HG03135 (cell line): Measurements from ENCODE around the gene ATF6B.
"Not testable (repeated sequence)": the region's sequence is repeated elsewhere in the genome, so short reads cannot be mapped to it uniquely, and the experiment has no call there.

Source experiments
- ATAC-seq: cut with Tn5 transposase; IDR thresholded peaks from one replicate; pipeline ENCODE4 v1.9.1; 2021; ENCODE audit warnings: mild to moderate bottlenecking, moderate library complexity; ENCODE audit not compliant: unreplicated experiment

ATF6B gene

DNA sequence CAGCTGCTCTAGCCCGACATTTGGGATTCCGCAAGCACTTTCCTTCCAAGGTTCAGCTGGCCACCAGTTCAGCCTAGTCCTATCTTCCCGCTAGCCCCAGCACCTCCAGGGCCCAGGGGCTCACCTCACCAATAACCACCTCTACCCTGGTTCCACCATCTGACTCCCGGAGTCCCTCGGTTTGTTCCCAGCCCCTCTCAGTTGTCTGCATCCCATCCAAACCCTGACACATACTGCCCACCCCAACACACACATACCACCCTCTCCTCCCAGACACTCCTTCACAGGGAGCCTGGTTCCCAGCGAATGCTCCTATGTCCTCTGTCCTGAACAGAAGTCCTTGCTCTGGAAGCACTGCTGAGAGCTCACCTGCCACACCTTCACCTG, 19.3 kb downstream of the ATF6B start:
- ATAC-seq: no peak

DNA sequence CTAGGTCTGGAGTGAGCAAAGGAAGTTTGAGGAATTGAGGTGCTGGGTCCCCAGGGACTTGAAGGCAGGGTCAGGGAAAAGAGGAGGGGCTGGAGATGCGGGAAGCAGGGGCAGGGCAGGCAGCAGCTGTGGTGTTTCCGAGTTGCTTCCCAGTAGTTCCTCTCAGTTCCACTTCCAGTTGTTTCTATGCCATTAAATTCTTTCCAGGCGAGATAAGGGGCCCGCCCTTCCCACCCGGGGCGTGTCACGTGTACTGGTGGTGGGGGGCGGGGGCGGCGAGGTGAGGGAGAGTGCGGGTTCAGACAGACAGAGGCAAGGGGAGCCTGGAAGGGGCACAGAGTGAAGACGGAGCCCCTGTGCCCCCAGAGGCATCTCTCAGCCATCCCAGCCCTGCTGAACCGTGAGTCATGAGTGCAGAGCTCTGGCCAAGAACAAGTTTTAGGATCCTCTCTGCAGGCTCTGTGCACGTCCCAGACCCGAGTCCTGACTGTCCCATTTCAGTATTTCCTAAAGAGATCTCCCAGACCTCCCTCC, 19.9 kb downstream of the ATF6B start:
- no peak for ATAC-seq

DNA sequence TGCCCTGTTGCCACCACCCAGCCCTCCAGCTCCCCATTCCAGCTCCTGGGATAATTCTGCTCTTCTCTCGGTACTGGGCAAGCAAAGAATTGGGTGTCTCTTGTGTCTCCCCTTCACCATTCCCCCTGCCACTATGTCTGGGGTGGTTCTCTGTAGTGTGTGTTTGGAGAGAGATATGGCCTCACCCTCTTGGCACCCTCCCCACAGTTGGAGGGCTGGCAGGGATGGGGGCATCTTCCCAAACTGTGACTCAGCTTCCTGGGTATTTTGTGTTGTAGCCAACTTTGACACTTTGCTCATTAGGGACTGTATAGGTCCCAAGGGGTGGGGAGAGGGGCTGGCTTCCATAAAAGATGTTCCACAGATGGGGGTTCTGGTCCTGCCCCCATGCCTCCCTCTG, 20.6 kb downstream of the ATF6B start:
- no peak for ATAC-seq

- ATAC-seq: no peak
These were observed 22.6 kb downstream of the ATF6B start for GRCh38 chr6:32105433-32105832.

DNA sequence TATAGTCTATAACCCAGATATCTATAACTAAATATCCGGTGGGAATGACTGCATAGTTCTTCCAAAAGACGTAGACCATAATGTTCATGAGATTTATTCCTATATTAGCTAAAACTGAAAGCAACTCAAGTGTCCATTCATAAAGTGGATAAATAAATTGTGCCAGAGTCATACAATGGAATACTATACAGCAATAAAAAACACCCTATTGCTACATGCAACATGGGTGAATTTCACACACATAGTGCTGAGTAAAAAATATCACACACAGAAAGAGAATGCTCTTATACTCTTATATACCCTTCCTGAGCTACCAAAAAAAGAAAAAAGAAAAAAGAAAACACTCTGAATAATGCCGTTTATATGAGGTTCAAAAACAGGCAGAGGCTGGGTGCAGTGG, 25.8 kb downstream of the ATF6B start:
- ATAC-seq: no peak

- not testable (repeated sequence) for ATAC-seq
These were observed 27.8 kb downstream of the ATF6B start for GRCh38 chr6:32100251-32100650.

- no peak for ATAC-seq
These were observed 30.7 kb downstream of the ATF6B start for GRCh38 chr6:32097364-32097763.

GRCh38 chr6:32096394-32097258, 31.4 kb downstream of the ATF6B start:
- ATAC-seq: no peak

- ATAC-seq: no peak
These were observed 32.0 kb downstream of the ATF6B start for GRCh38 chr6:32096087-32096393.

GRCh38 chr6:32095338-32096086, 32.5 kb downstream of the ATF6B start:
- ATAC-seq: no peak

- ATAC-seq: no peak
These were observed 35.1 kb downstream of the ATF6B start for GRCh38 chr6:32092760-32093497.

- no peak for ATAC-seq
These were observed 38.8 kb downstream of the ATF6B start for GRCh38 chr6:32089082-32089828.

GRCh38 chr6:32088487-32089049, 39.5 kb downstream of the ATF6B start:
- no peak for ATAC-seq

GRCh38 chr6:32087574-32088486, 40.2 kb downstream of the ATF6B start:
- no peak for ATAC-seq

DNA sequence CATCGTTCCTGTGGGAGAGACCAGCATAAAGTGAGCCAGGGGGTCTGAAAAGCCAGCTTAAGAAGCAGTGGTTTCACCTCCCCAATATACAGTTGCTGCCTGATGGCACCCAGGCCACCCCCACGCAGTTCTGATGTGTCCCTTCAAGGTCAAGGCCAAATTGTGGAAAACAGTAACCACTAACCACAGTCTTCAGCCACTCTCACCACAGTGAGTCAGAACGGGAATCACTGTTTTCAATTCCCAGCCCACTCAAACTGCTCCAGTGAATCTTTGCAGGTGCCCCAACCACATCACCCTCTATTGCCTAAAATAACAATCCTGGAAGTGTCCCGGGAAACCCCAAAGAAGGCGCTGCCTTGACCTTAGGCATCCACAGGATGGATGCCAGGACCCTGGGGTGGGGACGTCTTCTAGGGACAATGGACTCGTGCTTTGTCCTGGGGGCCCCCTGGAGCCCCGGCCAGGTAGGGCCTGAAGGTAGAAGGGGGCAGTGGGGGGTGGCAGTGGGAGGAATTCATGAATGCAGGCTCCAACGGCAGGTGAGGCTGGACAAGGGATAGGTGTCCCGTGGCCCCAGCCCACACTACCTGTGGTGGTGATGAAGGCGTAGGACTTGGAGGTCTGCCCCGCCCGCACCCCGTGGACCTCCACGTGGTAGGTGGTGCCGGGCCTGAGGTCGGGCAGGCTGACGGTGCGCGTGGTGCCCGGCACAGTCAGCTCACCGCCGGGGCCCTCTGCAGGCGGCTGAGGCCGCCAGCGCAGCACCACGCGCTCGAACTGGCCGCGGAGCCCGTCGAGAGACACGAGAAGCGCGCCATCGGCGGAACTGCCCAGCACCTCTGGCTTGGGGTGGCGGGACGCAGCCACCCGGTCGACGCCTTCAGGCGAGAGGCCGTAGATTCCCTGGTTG, 41.1 kb downstream of the ATF6B start:
- no peak for ATAC-seq

DNA sequence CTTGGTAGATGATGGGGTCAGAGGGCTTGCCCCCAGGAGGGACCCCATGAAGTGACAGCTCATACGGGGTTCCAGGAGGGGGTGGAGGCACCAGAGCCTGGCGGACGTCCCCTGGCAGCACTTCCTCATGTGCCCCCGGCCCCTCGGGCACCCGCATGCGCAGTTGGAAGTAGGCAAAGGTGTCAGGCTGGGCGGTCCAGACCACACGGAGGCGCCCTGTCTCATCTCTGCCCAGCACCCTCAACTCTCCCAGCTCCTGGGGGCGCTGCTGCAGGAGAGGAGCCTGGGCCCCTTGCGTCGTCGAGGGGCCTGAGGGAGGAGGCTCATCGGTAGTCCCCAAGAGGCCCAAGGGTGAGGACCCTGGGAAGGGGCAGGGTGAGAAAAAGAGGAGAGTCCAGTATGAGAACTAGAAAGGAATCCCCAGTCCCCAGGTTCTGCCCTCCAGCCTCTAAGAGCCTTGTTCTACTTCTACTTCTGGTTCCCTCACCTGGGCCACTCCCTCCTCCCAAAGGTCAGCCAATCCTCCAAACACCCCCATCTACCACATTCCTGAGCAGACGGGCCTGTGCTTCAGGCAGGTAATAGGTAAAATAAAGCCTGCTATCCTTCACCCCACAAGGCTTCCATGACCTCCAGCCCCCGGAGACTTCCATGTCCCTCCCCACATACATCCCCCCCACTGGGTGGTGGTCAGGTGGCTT, 42.1 kb downstream of the ATF6B start:
- ATAC-seq: no peak

GRCh38 chr6:32084780-32085179, 43.3 kb downstream of the ATF6B start:
- no peak for ATAC-seq
